ENCODE results near the gene RANBP3L.
"Not testable (repeated sequence)": the region's sequence is repeated elsewhere in the genome, so short reads cannot be mapped to it uniquely, and the experiment has no call there.

The RANBP3L gene, protein sequence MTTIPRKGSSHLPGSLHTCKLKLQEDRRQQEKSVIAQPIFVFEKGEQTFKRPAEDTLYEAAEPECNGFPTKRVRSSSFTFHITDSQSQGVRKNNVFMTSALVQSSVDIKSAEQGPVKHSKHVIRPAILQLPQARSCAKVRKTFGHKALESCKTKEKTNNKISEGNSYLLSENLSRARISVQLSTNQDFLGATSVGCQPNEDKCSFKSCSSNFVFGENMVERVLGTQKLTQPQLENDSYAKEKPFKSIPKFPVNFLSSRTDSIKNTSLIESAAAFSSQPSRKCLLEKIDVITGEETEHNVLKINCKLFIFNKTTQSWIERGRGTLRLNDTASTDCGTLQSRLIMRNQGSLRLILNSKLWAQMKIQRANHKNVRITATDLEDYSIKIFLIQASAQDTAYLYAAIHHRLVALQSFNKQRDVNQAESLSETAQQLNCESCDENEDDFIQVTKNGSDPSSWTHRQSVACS

GRCh38 chr5:36301858-36302603 lies at the start of gene RANBP3L:
RANBP3L (minus strand) TSS chr5:36301902; CDS start chr5:36301416, 486 bp downstream.
- no peaks in the 10 kb centered on the region for H3K4me1 ChIP-seq (ENCODE audit: insufficient read depth, insufficient read length)
- no peak within 1 kb of the TSS for H3K4me3 ChIP-seq (ENCODE audit: insufficient read length, low read depth)
- no peaks in the 10 kb centered on the region for H3K9me3 ChIP-seq (ENCODE audit: insufficient read depth, low read length)
- no peak for DNase-seq (ENCODE audit: low read depth, low spot score)
- TF ChIP-seq ZNF274 (IDR thresholded peaks at IDR 0.05; ENCODE audit: low read depth, low read length) = no peak
- no peak for TF ChIP-seq YY1 (IDR thresholded peaks at IDR 0.05; ENCODE audit: insufficient read depth, insufficient read length)
- TF ChIP-seq SUZ12 (IDR thresholded peaks at IDR 0.05; ENCODE audit: extremely low read depth, insufficient read depth, insufficient read length) = no peak
- no peaks in the 10 kb centered on the region for H3K36me3 ChIP-seq (ENCODE audit: insufficient read depth, insufficient read length, low read length)
- H3K9ac ChIP-seq (ENCODE audit: insufficient read length, low read depth) = no peak within 1 kb of the TSS
- no peaks in the 10 kb centered on the region for H3K27me3 ChIP-seq (ENCODE audit: insufficient read depth, insufficient read length)

DNA sequence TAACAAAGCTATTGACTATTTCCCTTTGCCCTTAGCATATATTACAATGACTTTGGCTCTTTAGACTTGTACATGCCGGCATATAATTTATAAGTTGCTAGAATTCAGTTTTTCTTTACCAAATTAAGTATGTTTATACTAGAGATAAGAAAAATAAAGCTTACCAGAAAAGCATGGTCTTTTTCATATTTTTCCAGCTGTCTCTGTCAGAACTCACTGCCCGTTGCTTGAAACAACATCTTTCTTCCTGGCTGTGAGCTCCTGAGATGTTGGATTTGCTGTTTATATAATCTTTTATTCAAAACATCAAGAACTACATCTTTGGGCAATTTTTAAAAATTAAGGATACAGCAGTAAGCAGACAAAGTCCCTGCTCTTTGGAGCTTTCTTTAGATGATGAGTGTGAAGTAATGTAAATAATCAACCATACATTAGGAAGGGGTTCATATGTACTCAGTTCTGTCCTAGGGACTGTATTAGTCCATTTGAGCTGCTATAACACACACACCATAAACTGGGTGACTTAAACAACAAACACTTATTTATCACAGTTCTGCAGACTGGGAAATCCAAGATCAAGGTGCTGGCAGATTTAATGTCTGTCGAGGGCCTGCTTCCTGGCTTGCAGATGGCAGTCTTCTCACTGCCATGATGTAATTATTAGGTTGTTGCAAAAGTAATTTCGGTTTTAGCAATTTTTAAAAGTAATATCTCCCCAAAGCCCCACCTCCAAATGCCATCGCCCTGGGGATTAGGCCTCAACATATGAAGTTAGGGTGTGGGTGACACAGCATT lies 45.4 kb upstream of the RANBP3L start:
- no peak overlapping the region for H3K4me3 ChIP-seq (ENCODE audit: insufficient read length, low read depth)
- H3K9me3 ChIP-seq (ENCODE audit: insufficient read depth, low read length) = no peaks in the 10 kb centered on the region
- no peak for DNase-seq (ENCODE audit: low read depth, low spot score)
- H3K4me1 ChIP-seq (ENCODE audit: insufficient read depth, insufficient read length) = no peaks in the 10 kb centered on the region
- no peak overlapping the region for H3K9ac ChIP-seq (ENCODE audit: insufficient read length, low read depth)
- H3K27me3 ChIP-seq (ENCODE audit: insufficient read depth, insufficient read length) = no peaks in the 10 kb centered on the region
- TF ChIP-seq YY1 (IDR thresholded peaks at IDR 0.05; ENCODE audit: insufficient read depth, insufficient read length) = no peak
- TF ChIP-seq SUZ12 (IDR thresholded peaks at IDR 0.05; ENCODE audit: extremely low read depth, insufficient read depth, insufficient read length) = no peak
- TF ChIP-seq ZNF274 (IDR thresholded peaks at IDR 0.05; ENCODE audit: low read depth, low read length) = no peak
- no peaks in the 10 kb centered on the region for H3K36me3 ChIP-seq (ENCODE audit: insufficient read depth, insufficient read length, low read length)

DNA sequence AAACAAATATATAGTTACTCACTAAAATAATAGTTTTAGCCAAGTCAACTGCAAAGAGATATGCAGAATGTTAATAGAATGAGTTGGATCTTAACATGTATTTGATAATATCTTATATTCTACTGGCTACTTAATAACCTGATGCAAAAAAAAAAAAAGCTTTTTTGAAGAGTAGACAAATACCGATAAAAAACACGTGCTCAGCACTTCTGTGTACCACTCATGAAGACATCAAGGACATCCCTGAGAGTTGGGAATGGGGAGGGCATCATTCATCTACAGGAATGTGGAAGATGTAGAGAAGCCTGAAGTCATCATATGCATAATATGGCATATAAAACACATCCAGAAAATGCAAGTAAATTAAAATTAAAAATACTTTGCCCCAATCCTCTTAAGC lies 43.2 kb upstream of the RANBP3L start:
- DNase-seq (ENCODE audit: low read depth, low spot score) = no peak
- Histone ChIP-seq H3K27me3 (ENCODE audit: insufficient read depth, insufficient read length) (no peaks in the 10 kb centered on the region), H3K36me3 (ENCODE audit: insufficient read depth, insufficient read length, low read length) (no peaks in the 10 kb centered on the region), H3K4me1 (ENCODE audit: insufficient read depth, insufficient read length) (no peaks in the 10 kb centered on the region), H3K9me3 (ENCODE audit: insufficient read depth, low read length) (no peaks in the 10 kb centered on the region), H3K4me3 (ENCODE audit: insufficient read length, low read depth) (no peak overlapping the region), H3K9ac (ENCODE audit: insufficient read length, low read depth) (no peak overlapping the region)
- no peak for TF ChIP-seq YY1 (IDR thresholded peaks at IDR 0.05; ENCODE audit: insufficient read depth, insufficient read length)
- no peak for TF ChIP-seq SUZ12 (IDR thresholded peaks at IDR 0.05; ENCODE audit: extremely low read depth, insufficient read depth, insufficient read length)

DNA sequence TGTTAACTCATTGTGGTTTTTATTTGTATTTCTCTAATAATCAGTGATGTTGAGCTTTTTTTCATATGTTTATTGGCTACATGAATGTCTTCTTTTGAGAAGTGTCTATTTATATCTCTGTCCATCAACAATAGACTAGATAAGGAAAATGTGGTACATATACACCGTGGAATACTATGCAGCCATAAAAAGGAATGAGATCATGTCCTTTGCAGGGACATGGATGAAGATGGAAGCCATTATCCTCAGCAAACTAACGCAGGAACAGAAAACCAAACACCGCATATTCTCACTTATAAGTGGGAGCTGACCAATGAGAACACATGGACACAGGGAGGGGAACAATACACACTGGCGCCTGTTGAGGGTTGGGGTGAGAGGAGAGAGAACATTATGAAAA lies 40.0 kb upstream of the RANBP3L start:
- not testable (repeated sequence) for H3K27me3 ChIP-seq (ENCODE audit: insufficient read depth, insufficient read length); DNase-seq (ENCODE audit: low read depth, low spot score); H3K9ac ChIP-seq (ENCODE audit: insufficient read length, low read depth); H3K9me3 ChIP-seq (ENCODE audit: insufficient read depth, low read length); H3K4me3 ChIP-seq (ENCODE audit: insufficient read length, low read depth); H3K4me1 ChIP-seq (ENCODE audit: insufficient read depth, insufficient read length); H3K36me3 ChIP-seq (ENCODE audit: insufficient read depth, insufficient read length, low read length)

DNA sequence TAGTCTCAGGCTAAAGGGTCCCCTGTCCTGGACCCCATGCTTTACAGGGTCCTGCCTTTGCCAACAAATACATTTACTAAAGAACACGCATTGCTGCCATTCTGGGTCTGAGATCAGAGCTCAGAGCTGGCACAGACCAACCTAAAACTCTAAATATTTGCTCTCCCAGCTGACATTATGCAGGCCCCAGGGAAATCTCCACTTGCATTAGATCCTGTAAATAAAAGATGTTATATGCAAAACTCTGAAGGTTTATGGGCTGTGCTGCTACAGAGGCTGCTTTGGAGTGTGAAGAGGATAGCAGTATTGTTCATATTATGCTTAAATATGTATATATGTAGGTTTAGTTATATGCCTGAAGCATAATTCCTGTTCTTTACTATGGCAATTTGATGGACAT lies 35.9 kb upstream of the RANBP3L start:
- H3K9ac ChIP-seq (ENCODE audit: insufficient read length, low read depth) = no peak overlapping the region
- no peaks in the 10 kb centered on the region for H3K9me3 ChIP-seq (ENCODE audit: insufficient read depth, low read length)
- no peaks in the 10 kb centered on the region for H3K4me1 ChIP-seq (ENCODE audit: insufficient read depth, insufficient read length)
- no peaks in the 10 kb centered on the region for H3K36me3 ChIP-seq (ENCODE audit: insufficient read depth, insufficient read length, low read length)
- DNase-seq (ENCODE audit: low read depth, low spot score) = no peak
- no peaks in the 10 kb centered on the region for H3K27me3 ChIP-seq (ENCODE audit: insufficient read depth, insufficient read length)
- no peak overlapping the region for H3K4me3 ChIP-seq (ENCODE audit: insufficient read length, low read depth)
- TF ChIP-seq ZNF274 (IDR thresholded peaks at IDR 0.05; ENCODE audit: low read depth, low read length) = no peak
- TF ChIP-seq SUZ12 (IDR thresholded peaks at IDR 0.05; ENCODE audit: extremely low read depth, insufficient read depth, insufficient read length) = no peak
- TF ChIP-seq YY1 (IDR thresholded peaks at IDR 0.05; ENCODE audit: insufficient read depth, insufficient read length) = no peak

DNA sequence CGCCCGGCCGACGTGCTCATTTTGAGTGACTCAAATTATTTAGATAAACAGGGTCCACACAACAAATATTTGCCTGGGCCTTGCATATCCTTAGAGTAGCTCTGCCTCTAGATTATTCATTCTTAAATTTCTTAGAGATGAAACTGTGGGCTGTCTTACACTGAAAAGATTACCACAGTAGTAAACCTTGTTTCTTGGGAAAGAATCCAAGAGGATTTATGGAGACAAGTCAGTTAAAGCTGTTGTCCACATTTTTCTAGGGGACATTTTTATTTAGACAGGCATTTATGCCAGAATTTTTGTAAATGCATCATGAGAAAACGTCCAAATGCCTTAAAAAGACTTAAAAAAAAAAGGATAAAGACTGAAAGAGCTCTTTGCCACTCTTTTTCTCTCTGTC lies 32.6 kb upstream of the RANBP3L start:
- Histone ChIP-seq H3K9ac (ENCODE audit: insufficient read length, low read depth) (no peak overlapping the region), H3K27me3 (ENCODE audit: insufficient read depth, insufficient read length) (no peaks in the 10 kb centered on the region), H3K9me3 (ENCODE audit: insufficient read depth, low read length) (no peaks in the 10 kb centered on the region), H3K36me3 (ENCODE audit: insufficient read depth, insufficient read length, low read length) (no peaks in the 10 kb centered on the region), H3K4me3 (ENCODE audit: insufficient read length, low read depth) (no peak overlapping the region), H3K4me1 (ENCODE audit: insufficient read depth, insufficient read length) (no peaks in the 10 kb centered on the region)
- TF ChIP-seq ZNF274 (IDR thresholded peaks at IDR 0.05; ENCODE audit: low read depth, low read length) (no peak), YY1 (IDR thresholded peaks at IDR 0.05; ENCODE audit: insufficient read depth, insufficient read length) (no peak), SUZ12 (IDR thresholded peaks at IDR 0.05; ENCODE audit: extremely low read depth, insufficient read depth, insufficient read length) (no peak)
- no peak for DNase-seq (ENCODE audit: low read depth, low spot score)

GRCh38 chr5:36332720-36333119 lies 31.0 kb upstream of the RANBP3L start:
- not testable (repeated sequence) for H3K27me3 ChIP-seq (ENCODE audit: insufficient read depth, insufficient read length); H3K9me3 ChIP-seq (ENCODE audit: insufficient read depth, low read length); H3K4me1 ChIP-seq (ENCODE audit: insufficient read depth, insufficient read length); H3K36me3 ChIP-seq (ENCODE audit: insufficient read depth, insufficient read length, low read length); DNase-seq (ENCODE audit: low read depth, low spot score); H3K4me3 ChIP-seq (ENCODE audit: insufficient read length, low read depth); H3K9ac ChIP-seq (ENCODE audit: insufficient read length, low read depth)
